ENCODE results near the gene MUTYH. TPM values are rescaled to one million over a fixed set of nuclear protein-coding genes. Genes with fewer than 3 reads are reported as not detected.
"Not testable (repeated sequence)": the region's sequence is repeated elsewhere in the genome, so short reads cannot be mapped to it uniquely, and the experiment has no call there.

MUTYH gene
- total RNA-seq, 4 donors from 2014 or later, result 28.7 to 78.2 (median 49.0) TPM

DNA sequence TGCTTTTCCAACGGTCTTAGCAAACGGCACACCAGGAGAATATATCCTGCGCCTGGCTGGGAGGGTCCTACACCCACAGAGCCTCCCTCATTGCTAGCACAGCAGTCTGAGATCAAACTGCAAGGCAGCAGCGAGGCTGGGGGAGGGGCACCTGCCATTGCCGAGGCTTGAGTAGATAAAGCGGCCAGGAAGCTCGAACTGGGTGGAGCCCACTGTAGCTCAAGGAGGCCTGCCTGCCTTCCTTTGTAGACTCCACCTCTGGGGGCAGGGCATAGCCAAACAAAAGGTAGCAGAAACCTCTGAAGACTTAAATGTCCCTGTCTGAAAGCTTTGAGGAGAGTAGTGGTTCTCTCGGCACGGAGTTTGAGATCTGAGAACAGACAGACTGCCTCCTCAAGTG lies 55.4 kb downstream of the MUTYH start:
- H3K36me3 ChIP-seq; intact Hi-C loops (cut with DNase I; ENCODE audit: low total_unique reads); H3K9me3 ChIP-seq; H3K27me3 ChIP-seq; DNase-seq; H3K27ac ChIP-seq; in situ Hi-C loops (cut with MboI; ENCODE audit: low pct_ligation_motif_present in 1 of 4, low pct_unique_long_range_greater_than_20kb in 1 of 4, low sequenced_read_pairs in 3 of 4); H3K4me1 ChIP-seq; H3K4me3 ChIP-seq: not testable (repeated sequence)
- WGBS, 2 donors (ENCODE audit: low coverage in 1 of 2), result 88 to 94% methylated on average over 3 to 9 of the region's 9 CpGs

GRCh38 chr1:45282351-45282750 lies 57.9 kb downstream of the MUTYH start:
- Histone ChIP-seq H3K27me3 (no peaks in the 10 kb centered on the region), H3K27ac (no peak overlapping the region), H3K9me3 (no peaks in the 10 kb centered on the region), H3K4me1 (no peaks in the 10 kb centered on the region), H3K4me3 (no peak overlapping the region), H3K36me3 (no peaks in the 10 kb centered on the region)
- TF ChIP-seq, protein P1, sequence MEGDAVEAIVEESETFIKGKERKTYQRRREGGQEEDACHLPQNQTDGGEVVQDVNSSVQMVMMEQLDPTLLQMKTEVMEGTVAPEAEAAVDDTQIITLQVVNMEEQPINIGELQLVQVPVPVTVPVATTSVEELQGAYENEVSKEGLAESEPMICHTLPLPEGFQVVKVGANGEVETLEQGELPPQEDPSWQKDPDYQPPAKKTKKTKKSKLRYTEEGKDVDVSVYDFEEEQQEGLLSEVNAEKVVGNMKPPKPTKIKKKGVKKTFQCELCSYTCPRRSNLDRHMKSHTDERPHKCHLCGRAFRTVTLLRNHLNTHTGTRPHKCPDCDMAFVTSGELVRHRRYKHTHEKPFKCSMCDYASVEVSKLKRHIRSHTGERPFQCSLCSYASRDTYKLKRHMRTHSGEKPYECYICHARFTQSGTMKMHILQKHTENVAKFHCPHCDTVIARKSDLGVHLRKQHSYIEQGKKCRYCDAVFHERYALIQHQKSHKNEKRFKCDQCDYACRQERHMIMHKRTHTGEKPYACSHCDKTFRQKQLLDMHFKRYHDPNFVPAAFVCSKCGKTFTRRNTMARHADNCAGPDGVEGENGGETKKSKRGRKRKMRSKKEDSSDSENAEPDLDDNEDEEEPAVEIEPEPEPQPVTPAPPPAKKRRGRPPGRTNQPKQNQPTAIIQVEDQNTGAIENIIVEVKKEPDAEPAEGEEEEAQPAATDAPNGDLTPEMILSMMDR (IDR thresholded peaks at IDR 0.05), result no peak
- TF ChIP-seq POLR2A (IDR thresholded peaks at IDR 0.05), result no peak
- TF ChIP-seq POLR2AphosphoS5 (IDR thresholded peaks at IDR 0.05), result no peak
- no peak for TF ChIP-seq EP300 (IDR thresholded peaks at IDR 0.05; ENCODE audit: low read depth)
- DNase-seq, result no peak
- in situ Hi-C loops (cut with MboI; ENCODE audit: low pct_ligation_motif_present in 1 of 4, low pct_unique_long_range_greater_than_20kb in 1 of 4, low sequenced_read_pairs in 3 of 4), result no loop called here
- 62 to 79% methylated on average over 3 of the region's 3 CpGs for WGBS, 2 donors (ENCODE audit: low coverage in 1 of 2)
- intact Hi-C loops (cut with DNase I; ENCODE audit: low total_unique reads), result no loop called here

Other genes starting within 250 kb of the MUTYH start
- gene ZSWIM5, start 133.8 kb downstream of the MUTYH start, total RNA-seq, result 10 to 100 TPM; 12.3 to 38.2 (median 13.7) TPM
- gene HPDL, start 13.5 kb downstream of the MUTYH start, total RNA-seq, result 1 to 10 TPM; 2.6 to 7.8 (median 4.3) TPM
- gene TOE1, start 270 bp downstream of the MUTYH start, total RNA-seq, result 10 to 100 TPM in 3 of 4 donors, 1 to 10 TPM in 1; 4.8 to 58.7 (median 16.4) TPM
- gene TESK2, start 150.7 kb upstream of the MUTYH start, total RNA-seq, result 10 to 100 TPM in 3 of 4 donors, 1 to 10 TPM in 1; 5.2 to 32.2 (median 14.5) TPM
- 1 to 10 TPM in 1 of 4 donors, under 1 TPM in 1, not detected in 2; 0.27 to 1.1 TPM for gene CCDC163, start 159.6 kb upstream of the MUTYH start, total RNA-seq
- 10 to 100 TPM in 1 of 4 donors, 1 to 10 TPM in 3; 3.7 to 21.3 (median 4.5) TPM for gene MMACHC, start 159.9 kb upstream of the MUTYH start, total RNA-seq
- 100 to 1,000 TPM; 120 to 291 (median 189) TPM for gene PRDX1, start 181.4 kb upstream of the MUTYH start, total RNA-seq
- gene AKR1A1, start 210.4 kb upstream of the MUTYH start, total RNA-seq, result 100 to 1,000 TPM in 3 of 4 donors, 10 to 100 TPM in 1; 86.5 to 158 (median 128) TPM
- gene NASP, start 243.6 kb upstream of the MUTYH start, total RNA-seq, result 10 to 100 TPM; 34.4 to 62.2 (median 37.5) TPM

Measured in transverse colon (tissue), 4 donors.